ENCODE data around the gene TAT. TPM values are rescaled to one million over a fixed set of nuclear protein-coding genes. Genes with fewer than 3 reads are reported as not detected.

TAT gene
- polyA plus RNA-seq, 1 donor (not counting 4 experiments of a cell fraction or from before 2014, with no cell fraction given), result not detected

- H3K9ac ChIP-seq (ENCODE audit: control insufficient read depth, extremely low read depth, insufficient read depth, low read length), result no peak overlapping the region
- no peak overlapping the region for H3K4me2 ChIP-seq (ENCODE audit: control insufficient read depth, extremely low read depth, insufficient read depth, low read depth, low read length)
- no peak overlapping the region for H3K27ac ChIP-seq (ENCODE audit: control insufficient read depth, insufficient read depth, low read length)
- H3K79me2 ChIP-seq (ENCODE audit: control insufficient read depth, insufficient read depth, low read length), result no peaks in the 10 kb centered on the region
- FAIRE-seq (peak; percentile 61), DNase-seq (ENCODE audit: low read depth, low spot score) (no peak)
- H3K9me3 ChIP-seq (ENCODE audit: control insufficient read depth, low read depth, low read length), result no peaks in the 10 kb centered on the region
- no peaks in the 10 kb centered on the region for H4K20me1 ChIP-seq (ENCODE audit: control insufficient read depth, extremely low read depth, insufficient read depth, low read length)
- peak overlapping the region; percentile 46 for H2AFZ ChIP-seq (ENCODE audit: control insufficient read depth, low read length)
- TF ChIP-seq CTCF (optimal IDR thresholded peaks at IDR 0.05 in 1 of 3, IDR thresholded peaks at IDR 0.05 in 1 of 3, conservative IDR thresholded peaks at IDR 0.05 in 1 of 3; ENCODE audit: extremely low read depth in 1 of 3, insufficient read depth in 2 of 3, low read length in 3 of 3) (peak; percentile 78 to 88 (median 78)), EZH2 (IDR thresholded peaks at IDR 0.05; ENCODE audit: low read length) (no peak)
- dilution Hi-C loops (cut with MboI; ENCODE audit: extremely low pct_ligation_motif_present, low sequenced_read_pairs), result no loop called here
- no peaks in the 10 kb centered on the region for H3K36me3 ChIP-seq (ENCODE audit: control insufficient read depth in 2 of 2, extremely low read depth in 1 of 2, insufficient read depth in 2 of 2, low read length in 2 of 2)
- H3K4me1 ChIP-seq (ENCODE audit: control insufficient read depth, extremely low read depth, insufficient read depth, low read length), result no peaks in the 10 kb centered on the region
- H3K27me3 ChIP-seq (ENCODE audit: control insufficient read depth, extremely low read depth, insufficient read depth, low read length), result no peaks in the 10 kb centered on the region
- no peaks in the 10 kb centered on the region for H3K9me1 ChIP-seq (ENCODE audit: control insufficient read depth, extremely low read depth, insufficient read depth, low read length)
- H3K4me3 ChIP-seq (ENCODE audit: control insufficient read depth in 2 of 3, extremely low read depth in 1 of 3, insufficient read depth in 2 of 3, low read depth in 1 of 3, low read length in 3 of 3), result no peak overlapping the region
Measured at GRCh38 chr16:71542377-71542776, 34.5 kb downstream of the TAT start.

GRCh38 chr16:71537643-71538042 is 39.2 kb downstream of the TAT start:
- H3K4me2 ChIP-seq (ENCODE audit: control insufficient read depth, extremely low read depth, insufficient read depth, low read depth, low read length), result no peak overlapping the region
- no peak overlapping the region for H3K4me3 ChIP-seq (ENCODE audit: control insufficient read depth in 2 of 3, extremely low read depth in 1 of 3, insufficient read depth in 2 of 3, low read depth in 1 of 3, low read length in 3 of 3)
- dilution Hi-C loops (cut with MboI; ENCODE audit: extremely low pct_ligation_motif_present, low sequenced_read_pairs), result no loop called here
- H3K9ac ChIP-seq (ENCODE audit: control insufficient read depth, extremely low read depth, insufficient read depth, low read length), result no peak overlapping the region
- no peaks in the 10 kb centered on the region for H3K27me3 ChIP-seq (ENCODE audit: control insufficient read depth, extremely low read depth, insufficient read depth, low read length)
- H3K9me3 ChIP-seq (ENCODE audit: control insufficient read depth, low read depth, low read length), result no peaks in the 10 kb centered on the region
- DNase-seq (ENCODE audit: low read depth, low spot score), result peak; percentile 25
- H3K9me1 ChIP-seq (ENCODE audit: control insufficient read depth, extremely low read depth, insufficient read depth, low read length), result no peaks in the 10 kb centered on the region
- TF ChIP-seq EZH2 (IDR thresholded peaks at IDR 0.05; ENCODE audit: low read length) (no peak), CTCF (optimal IDR thresholded peaks at IDR 0.05 in 1 of 3, IDR thresholded peaks at IDR 0.05 in 1 of 3, conservative IDR thresholded peaks at IDR 0.05 in 1 of 3; ENCODE audit: extremely low read depth in 1 of 3, insufficient read depth in 2 of 3, low read length in 3 of 3) (peak; percentile 76 to 87 (median 77))
- FAIRE-seq, result peak; percentile 82
- no peaks in the 10 kb centered on the region for H4K20me1 ChIP-seq (ENCODE audit: control insufficient read depth, extremely low read depth, insufficient read depth, low read length)
- H3K79me2 ChIP-seq (ENCODE audit: control insufficient read depth, insufficient read depth, low read length), result no peaks in the 10 kb centered on the region
- no peaks in the 10 kb centered on the region for H3K4me1 ChIP-seq (ENCODE audit: control insufficient read depth, extremely low read depth, insufficient read depth, low read length)
- H3K27ac ChIP-seq (ENCODE audit: control insufficient read depth, insufficient read depth, low read length), result no peak overlapping the region
- H2AFZ ChIP-seq (ENCODE audit: control insufficient read depth, low read length), result no peak overlapping the region
- no peaks in the 10 kb centered on the region for H3K36me3 ChIP-seq (ENCODE audit: control insufficient read depth in 2 of 2, extremely low read depth in 1 of 2, insufficient read depth in 2 of 2, low read length in 2 of 2)
